HepG2 (cell line): ENCODE results near the gene ARFGAP3. TPM values are rescaled to one million over a fixed set of nuclear protein-coding genes. Genes with fewer than 3 reads are reported as not detected.

Source experiments
- ATAC-seq: fragments of 200-7000 bp; cut with Tn5 transposase; 3 replicates; pipeline ENCODE4 v1.9.1; 2020; ENCODE audit warnings: mild to moderate bottlenecking, moderate library complexity
- BruUV-seq: library from RNA; stranded (reverse); fragments of 400-500 nt; replicated peaks from 2 replicates; lab custom pipeline; 2021; lab: Mats Ljungman, UMichigan
- CTCF ChIA-PET: fragments of 300-600 bp; formaldehyde crosslinking; extraction: SDS; loops from one replicate; lab custom pipeline; 2021; ENCODE audit warnings: low total read pairs, inconsistent platforms, low intra/inter-chr PET ratio; lab: Yijun Ruan, JAX
- POLR2A ChIA-PET: fragments of 350-600 bp; sonication (Branson Sonifier 250); formaldehyde crosslinking; loops from one replicate; lab custom pipeline; 2020; ENCODE audit warnings: antibody characterized with exemption, inconsistent platforms; lab: Yijun Ruan, JAX
- DNase-seq: peaks from one replicate; pipeline ENCODE4 v3.0.0-alpha.2; 2015; ENCODE audit warnings: low spot score
- FAIRE-seq: peaks from 3 replicates; lab custom pipeline; 2011; peaks lifted over from hg19 to GRCh38; lab: Jason Lieb, UNC
- H2AFZ ChIP-seq: one replicate; pipeline ENCODE4 v1.6.1; 2011; ENCODE audit warnings: low read length, inconsistent platforms
- H3K27ac ChIP-seq: fragments of 300-600 bp; 3 replicates; pipeline ENCODE4 v1.8.0; 2011; ENCODE audit warnings: mixed run types, mild to moderate bottlenecking, mixed read lengths, low read length, inconsistent platforms; ENCODE audit not compliant: insufficient read depth; ENCODE audit errors: extremely low read length
- H3K27me3 ChIP-seq, 2 experiments: fragments of 200-600 bp in 1 of 2; 2 replicates in 1 of 2; 3 replicates in 1 of 2; pipeline versions ENCODE4 v1.6.0 to v1.8.0; 2011; ENCODE audit warnings: low read length in 2 of 2, mild to moderate bottlenecking in 2 of 2, moderate library complexity in 2 of 2, inconsistent platforms in 1 of 2; ENCODE audit not compliant: insufficient read depth in 2 of 2, control insufficient read depth in 1 of 2
- H3K36me3 ChIP-seq, 2 experiments: fragments of 200-600 bp in 1 of 2; replicated peaks in 1 of 2; 2 replicates in 1 of 2; 3 replicates in 1 of 2; pipeline versions ENCODE4 v1.5.1 to v1.8.0; 2011; ENCODE audit warnings: low read length in 2 of 2, inconsistent platforms in 1 of 2; ENCODE audit not compliant: insufficient read depth in 2 of 2, control insufficient read depth in 1 of 2
- H3K4me1 ChIP-seq: 2 replicates; pipeline ENCODE4 v1.5.1; 2012; ENCODE audit warnings: low read length, inconsistent platforms; ENCODE audit not compliant: insufficient read depth
- H3K4me2 ChIP-seq: 2 replicates; pipeline ENCODE4 v1.6.0; 2011; ENCODE audit warnings: low read depth, low read length, inconsistent platforms
- H3K4me3 ChIP-seq, 3 experiments: fragments of 200-600 bp in 1 of 3; sonication (generic), shearing (Covaris generic) in 1 of 3; replicated peaks in 1 of 3; 2 replicates each; pipeline ENCODE4 v1.5.1; 2011 to 2016; ENCODE audit warnings: low read length in 3 of 3, inconsistent platforms in 2 of 3, low read depth in 2 of 3, mild to moderate bottlenecking in 2 of 3, control low read depth in 1 of 3, mixed read lengths in 1 of 3; ENCODE audit not compliant: insufficient read depth in 1 of 3
- H3K79me2 ChIP-seq: one replicate; pipeline ENCODE4 v1.6.1; 2011; ENCODE audit warnings: low read length, inconsistent platforms; ENCODE audit not compliant: insufficient read depth
- H3K9ac ChIP-seq: 2 replicates; pipeline ENCODE4 v1.6.0; 2011; ENCODE audit warnings: mild to moderate bottlenecking, low read depth, low read length, inconsistent platforms; ENCODE audit not compliant: insufficient read depth
- H3K9me3 ChIP-seq: 2 replicates; pipeline ENCODE4 v1.5.1; 2012; ENCODE audit warnings: mild to moderate bottlenecking, low read length
- H4K20me1 ChIP-seq: 2 replicates; pipeline ENCODE4 v1.6.0; 2011; ENCODE audit warnings: inconsistent platforms, mild to moderate bottlenecking, low read length, moderate library complexity; ENCODE audit not compliant: insufficient read depth
- AKNA ChIP-seq: sonication (generic); formaldehyde crosslinking; IDR thresholded peaks from 2 replicates; pipeline ENCODE4 v1.4.0; 2020; ENCODE audit warnings: missing genetic modification reagents, borderline replicate concordance
- CCDC6 ChIP-seq: sonication (generic); formaldehyde crosslinking; IDR thresholded peaks from 2 replicates; pipeline ENCODE4 v1.8.1; 2022; ENCODE audit warnings: mild to moderate bottlenecking, missing genetic modification reagents, moderate library complexity
- EP300 ChIP-seq, 3 experiments: sonication (generic) in 1 of 3; formaldehyde crosslinking in 1 of 3; IDR thresholded peaks; 2 replicates each; pipeline versions ENCODE4 v1.5.1 to v1.6.1; 2011 to 2020; ENCODE audit warnings: low read depth in 2 of 3, low read length in 2 of 3, borderline replicate concordance in 1 of 3, improper control_type of control experiment in 1 of 3, mild to moderate bottlenecking in 1 of 3, missing genetic modification reagents in 1 of 3, moderate library complexity in 1 of 3
- HNRNPUL1 ChIP-seq: fragments of 200-400 bp; formaldehyde crosslinking; IDR thresholded peaks from 2 replicates; pipeline ENCODE4 v1.6.1; 2017; ENCODE audit warnings: low read depth, mild to moderate bottlenecking, low read length, moderate library complexity
- KDM4B ChIP-seq: sonication (generic); formaldehyde crosslinking; IDR thresholded peaks from 2 replicates; pipeline ENCODE4 v1.4.0; 2020; ENCODE audit warnings: missing genetic modification reagents
- LRRFIP1 ChIP-seq: sonication (generic); formaldehyde crosslinking; conservative IDR thresholded peaks from 2 replicates; pipeline ENCODE4 v1.4.0; 2020; ENCODE audit warnings: missing genetic modification reagents
- MAZ ChIP-seq, 2 experiments: sonication (generic) in 1 of 2; formaldehyde crosslinking in 1 of 2; IDR thresholded peaks; 2 replicates each; pipeline versions ENCODE4 v1.5.0 to v1.6.1; 2012 to 2020; ENCODE audit warnings: low read depth in 2 of 2, mild to moderate bottlenecking in 2 of 2, borderline replicate concordance in 1 of 2, improper control_type of control experiment in 1 of 2, low read length in 1 of 2, missing genetic modification reagents in 1 of 2, moderate library complexity in 1 of 2
- ZBTB42 ChIP-seq: sonication (generic); formaldehyde crosslinking; IDR thresholded peaks from 2 replicates; pipeline ENCODE4 v1.5.0; 2020; ENCODE audit warnings: mild to moderate bottlenecking, missing genetic modification reagents
- ZNF280D ChIP-seq: sonication (generic); formaldehyde crosslinking; IDR thresholded peaks from 2 replicates; pipeline ENCODE4 v1.5.1; 2020; ENCODE audit warnings: mild to moderate bottlenecking, missing genetic modification reagents
- ZNF563 ChIP-seq: sonication (generic); formaldehyde crosslinking; IDR thresholded peaks from 2 replicates; pipeline ENCODE4 v1.8.0; 2022; ENCODE audit warnings: mild to moderate bottlenecking, moderate library complexity, missing genetic modification reagents
- ZNF569 ChIP-seq: sonication (generic); formaldehyde crosslinking; IDR thresholded peaks from 2 replicates; pipeline ENCODE4 v1.5.0; 2020; ENCODE audit warnings: mild to moderate bottlenecking, missing genetic modification reagents, moderate library complexity, borderline replicate concordance
- ZNF749 ChIP-seq: sonication (generic); formaldehyde crosslinking; IDR thresholded peaks from 2 replicates; pipeline ENCODE4 v1.8.0; 2022; ENCODE audit warnings: mild to moderate bottlenecking, missing genetic modification reagents, moderate library complexity, borderline replicate concordance
- WGBS: methylation state at CpG from one replicate; pipeline ENCODE4 v1.1.6; 2017; ENCODE audit warnings: low lambda C conversion rate; 5-methylcytosine and 5-hydroxymethylcytosine counted together
- in situ Hi-C: cut with HindIII; loops from 2 replicates; pipeline ENCODE4 v1.10.0; 2017; ENCODE audit warnings: low pct_unique_long_range_greater_than_20kb; ENCODE audit not compliant: extremely low pct_ligation_motif_present
- intact Hi-C: fragments of 100-400 bp; cut with micrococcal nuclease; formaldehyde crosslinking; loops from one replicate; pipeline ENCODE4 v1.10.0; 2022; ENCODE audit not compliant: unreplicated experiment
- polyA plus RNA-seq, 8 experiments: library from polyadenylated mRNA; depleted of rRNA in 3 of 8; stranded (reverse) in 7 of 8; unstranded in 1 of 8; fragments of >200 nt; fragmentation: Illumina TruSeq in 4 of 8; extraction: Trizol in 4 of 8; gene quantifications; 2 replicates each; pipeline versions ENCODE4 v1.2.1 to v1.2.3, GENCODE V29; 2011 to 2016; ENCODE audit warnings: low read depth in 4 of 8, missing spikeins in 1 of 8, mixed read lengths in 1 of 8; ENCODE audit not compliant: insufficient read depth in 1 of 8
- total RNA-seq, 5 experiments: library from RNA; depleted of rRNA; stranded (reverse); fragments of >200 nt; fragmentation: Illumina TruSeq; extraction: Trizol; gene quantifications; 2 replicates each; pipeline ENCODE4 v1.2.3, GENCODE V29; 2016; ENCODE audit warnings: low read depth in 1 of 5

The ARFGAP3 gene
- total and polyA plus RNA-seq, 2 of the 13 experiments (the other 11 are each of a cell fraction or from before 2014, with no cell fraction given), result 41.7 to 61.6 TPM

- Histone ChIP-seq H3K4me3 (no peak overlapping the region), H3K9me3 (no peaks in the 10 kb centered on the region), H2AFZ (no peak overlapping the region), H3K36me3 (peaks cover 12 to 45% of the 10 kb centered on the region in 2 experiments; a peak in 4 of 5 replicates), H3K79me2 (no peaks in the 10 kb centered on the region), H3K4me2 (no peak overlapping the region), H4K20me1 (no peaks in the 10 kb centered on the region), H3K27me3 (no peaks in the 10 kb centered on the region), H3K4me1 (no peaks in the 10 kb centered on the region), H3K27ac (no peak overlapping the region), H3K9ac (no peak overlapping the region)
- ChIA-PET CTCF (no interaction called here), POLR2A (no interaction called here)
- 95% methylated on average over 3 of the region's 3 CpGs for WGBS
- in situ Hi-C loops (no loop called here), intact Hi-C loops (no loop called here)
- BruUV-seq, result no TSS peak
- DNase-seq (no peak), FAIRE-seq (no peak), ATAC-seq (no peak)
- TF ChIP-seq ZNF569 (CRISPR knock-in tag) (no peak), AKNA (CRISPR knock-in tag) (no peak), ZNF280D (no peak), EP300 (IDR thresholded peaks at IDR 0.05; ENCODE audit: low read depth in 2 of 2, low read length in 2 of 2) (no peak), EP300 (CRISPR knock-in tag; IDR thresholded peaks at IDR 0.05; ENCODE audit: borderline replicate concordance) (no peak), ZNF563 (no peak), LRRFIP1 (CRISPR knock-in tag) (no peak), KDM4B (CRISPR knock-in tag) (no peak), ZNF749 (CRISPR knock-in tag) (no peak), CCDC6 (CRISPR knock-in tag) (no peak), HNRNPUL1 (no peak), MAZ (IDR thresholded peaks at IDR 0.05; ENCODE audit: borderline replicate concordance, low read depth, low read length) (no peak), MAZ (CRISPR knock-in tag; IDR thresholded peaks at IDR 0.05; ENCODE audit: low read depth) (no peak), ZBTB42 (CRISPR knock-in tag) (no peak)
Observed at GRCh38 chr22:42825796-42826195, 31.3 kb downstream of the ARFGAP3 start.
